ENCODE results near the gene IDS.
"Not testable (repeated sequence)": the region's sequence is repeated elsewhere in the genome, so short reads cannot be mapped to it uniquely, and the experiment has no call there.

Gene IDS

GRCh38 chrX:149504915-149505651 lies at the start of gene IDS:
TSS of gene IDS (minus strand) at chrX:149505306. CDS start at chrX:149505137, 169 bp downstream.
- DNase-seq: peak; percentile 44 to 73 (median 70)

GRCh38 chrX:149551939-149552248 lies 46.8 kb upstream of the IDS start:
- not testable (repeated sequence) for DNase-seq

- not testable (repeated sequence) for DNase-seq
Measured at GRCh38 chrX:149551245-149551938, 46.3 kb upstream of the IDS start.

GRCh38 chrX:149550454-149550853 lies 45.3 kb upstream of the IDS start:
- DNase-seq: not testable (repeated sequence)

DNA sequence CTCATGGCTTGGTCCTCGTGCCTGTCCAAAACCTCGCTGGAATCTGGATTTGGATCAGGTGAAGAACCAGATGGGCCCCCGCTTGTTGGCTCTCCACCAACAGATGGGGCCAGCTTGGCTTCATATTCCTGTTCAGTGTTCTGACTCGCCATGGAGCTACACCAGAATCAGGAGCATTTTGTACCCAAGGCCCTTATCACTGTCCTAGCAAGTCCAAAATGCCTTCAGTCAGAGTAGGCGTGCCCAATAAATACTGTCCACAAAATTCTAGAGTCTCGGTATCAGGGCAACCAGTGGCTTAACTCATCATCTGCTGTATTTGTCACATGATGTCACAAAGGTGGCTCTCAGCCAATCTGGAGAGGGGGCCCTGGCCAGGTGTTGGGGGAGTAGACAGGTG lies 44.6 kb upstream of the IDS start, which contains the start of gene HSFX3:
TSS of gene HSFX3 (minus strand) at position 224 of the 400 bp plus-strand sequence. CDS start at position 152, 72 bp downstream.
- DNase-seq: not testable (repeated sequence)

GRCh38 chrX:149547782-149548181 lies 42.7 kb upstream of the IDS start:
- DNase-seq: not testable (repeated sequence)

- DNase-seq: not testable (repeated sequence)
Measured at GRCh38 chrX:149546962-149547361, 41.9 kb upstream of the IDS start.

DNA sequence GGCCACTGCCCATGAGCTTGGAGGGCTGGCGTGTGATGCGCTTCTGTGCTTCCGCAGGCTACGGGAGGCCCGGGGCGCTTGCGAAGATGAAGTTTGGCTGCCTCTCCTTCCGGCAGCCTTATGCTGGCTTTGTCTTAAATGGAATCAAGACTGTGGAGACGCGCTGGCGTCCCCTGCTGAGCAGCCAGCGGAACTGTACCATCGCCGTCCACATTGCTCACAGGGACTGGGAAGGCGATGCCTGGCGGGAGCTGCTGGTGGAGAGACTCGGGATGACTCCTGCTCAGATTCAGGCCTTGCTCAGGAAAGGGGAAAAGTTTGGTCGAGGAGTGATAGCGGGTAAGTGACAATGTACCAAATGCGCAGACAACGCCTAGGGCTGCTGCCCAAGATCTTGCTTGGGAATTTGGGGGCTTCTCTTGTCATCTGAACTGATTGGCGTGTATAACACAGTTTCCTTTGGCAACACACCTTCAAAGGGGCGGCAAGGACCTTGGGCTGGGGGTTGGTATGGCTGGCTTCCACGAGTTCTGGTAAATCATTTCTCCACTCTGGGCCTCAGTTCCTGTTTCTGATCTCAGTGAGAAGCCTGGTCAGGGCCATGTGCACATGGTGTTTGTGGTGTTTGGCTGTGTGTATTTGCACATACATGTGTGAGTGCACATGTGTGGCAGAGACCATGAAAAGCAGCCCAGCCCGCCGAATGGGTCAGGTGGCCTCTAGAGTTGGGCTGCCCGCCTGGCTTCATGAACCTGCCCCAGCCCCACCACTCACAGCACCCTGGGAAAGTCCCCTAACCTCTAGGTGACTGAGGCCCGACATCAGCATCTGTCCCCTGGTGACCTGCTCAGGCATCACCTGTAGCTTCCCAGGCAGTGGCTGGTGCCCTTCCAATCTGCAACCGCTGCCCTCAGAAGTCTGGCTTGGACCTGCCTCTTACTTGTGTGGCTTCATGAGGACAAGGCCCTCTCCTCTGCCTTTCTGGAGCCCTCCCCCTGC lies 40.7 kb upstream of the IDS start:
- not testable (repeated sequence) for DNase-seq

DNA sequence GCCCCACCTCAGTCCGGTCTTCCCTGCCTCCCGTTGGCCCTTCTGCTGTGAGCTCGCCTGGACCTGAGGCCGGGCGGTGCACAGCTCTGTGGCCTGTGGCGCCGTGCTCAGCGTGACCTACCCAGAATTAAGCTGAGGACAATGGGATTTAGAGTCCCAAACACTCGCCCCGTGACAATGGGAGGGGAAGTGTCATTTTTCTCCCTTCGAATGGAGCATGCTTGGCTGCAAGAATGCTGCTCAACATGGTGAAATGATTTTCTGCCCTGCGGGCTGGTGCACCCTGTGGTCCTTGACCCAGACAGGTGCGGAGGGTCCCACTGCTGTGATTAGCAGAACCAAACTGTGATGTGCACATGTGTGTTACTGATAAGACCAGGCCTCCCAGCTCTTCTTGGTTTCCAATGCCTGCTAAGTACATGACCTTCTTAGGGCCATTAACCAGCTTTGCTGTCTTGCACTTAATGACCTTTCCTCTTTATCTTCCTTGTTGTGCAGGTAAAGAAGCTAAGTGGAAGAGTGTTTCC lies 36.5 kb upstream of the IDS start:
- DNase-seq: no peak

DNA sequence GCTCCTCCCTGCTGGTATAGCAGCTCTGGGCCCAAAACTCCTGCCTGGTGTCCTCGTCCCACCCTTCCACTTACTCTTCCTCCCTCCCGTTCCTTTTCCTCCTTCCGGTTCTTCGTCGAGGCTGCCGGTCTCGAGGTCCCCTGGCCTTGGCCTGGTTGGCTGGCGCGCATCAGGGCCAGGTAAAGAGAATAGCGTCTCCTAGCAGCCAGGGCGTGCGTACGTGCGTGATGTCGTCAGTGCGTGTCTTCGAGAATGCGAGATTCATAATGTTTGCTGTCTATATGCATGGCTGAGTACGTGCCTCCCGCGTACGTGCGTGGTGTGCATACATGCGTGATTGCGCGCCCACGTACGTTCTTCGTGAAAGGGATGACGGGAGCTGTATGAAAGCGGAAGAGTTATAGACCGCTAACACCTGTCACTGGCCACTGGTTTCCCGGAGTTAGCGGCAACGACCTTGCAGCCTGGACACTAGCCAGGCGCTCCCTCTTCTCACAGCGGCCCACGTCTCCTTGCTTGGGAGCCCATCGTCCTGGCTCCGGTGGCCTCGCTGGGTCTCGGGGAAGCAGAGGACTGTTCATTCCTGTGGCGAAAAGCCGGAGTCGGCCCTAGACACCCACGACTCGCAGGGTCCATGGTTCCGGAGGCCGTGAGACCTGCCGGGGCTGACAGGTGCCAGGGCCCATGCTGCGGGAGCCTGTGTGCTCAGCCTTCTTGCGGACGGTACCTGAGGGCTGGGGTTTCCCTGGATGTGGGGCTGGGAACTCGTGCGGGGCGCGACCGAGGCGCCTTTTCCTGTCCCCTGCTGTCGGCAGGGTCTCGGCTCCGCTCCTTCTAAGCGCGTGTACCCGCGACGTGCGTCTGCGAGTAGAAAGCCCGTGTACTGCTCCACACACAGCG lies 35.8 kb upstream of the IDS start, which contains the start of gene EOLA1:
TSS of gene EOLA1 (plus strand) at position 392 of the 900 bp plus-strand sequence. CDS start 4,619 bp downstream, outside the sequence.
- DNase-seq: peak; percentile 62 to 82 (median 78)

DNA sequence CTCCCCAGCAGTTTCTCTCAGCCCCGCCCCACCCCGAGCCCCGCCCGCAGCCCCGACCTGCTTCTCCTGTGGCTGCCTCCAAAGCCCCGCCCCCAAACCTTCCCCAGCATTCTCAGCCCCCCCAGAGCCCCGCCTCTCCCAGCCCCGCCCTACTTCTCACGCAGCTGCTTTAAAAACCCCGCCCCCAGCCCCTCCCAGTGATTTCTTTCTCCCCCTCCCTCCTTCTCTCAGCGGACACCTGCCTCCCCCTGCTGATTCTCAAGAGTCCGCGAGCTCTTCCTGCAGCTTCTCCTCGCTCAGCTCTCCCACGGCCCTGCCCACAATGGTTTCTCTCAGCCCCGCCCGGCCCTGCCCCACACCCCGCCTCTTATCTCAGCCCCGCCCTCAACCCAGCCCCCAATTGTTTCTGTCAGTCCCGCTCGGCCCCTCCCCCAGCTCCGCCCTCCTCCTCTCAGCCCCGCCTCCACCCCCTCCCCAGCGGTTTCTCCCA lies 35.1 kb upstream of the IDS start:
- peak; percentile 75 to 90 (median 84) for DNase-seq

- DNase-seq: peak; percentile 38 to 70 (median 62)
Measured at GRCh38 chrX:149539283-149540130, 34.4 kb upstream of the IDS start.

GRCh38 chrX:149537474-149537873 lies 32.4 kb upstream of the IDS start:
- DNase-seq: not testable (repeated sequence)

- DNase-seq: not testable (repeated sequence)
Measured at GRCh38 chrX:149534926-149535602, 30.0 kb upstream of the IDS start.

GRCh38 chrX:149533999-149534398 lies 28.9 kb upstream of the IDS start:
- DNase-seq: not testable (repeated sequence)

DNA sequence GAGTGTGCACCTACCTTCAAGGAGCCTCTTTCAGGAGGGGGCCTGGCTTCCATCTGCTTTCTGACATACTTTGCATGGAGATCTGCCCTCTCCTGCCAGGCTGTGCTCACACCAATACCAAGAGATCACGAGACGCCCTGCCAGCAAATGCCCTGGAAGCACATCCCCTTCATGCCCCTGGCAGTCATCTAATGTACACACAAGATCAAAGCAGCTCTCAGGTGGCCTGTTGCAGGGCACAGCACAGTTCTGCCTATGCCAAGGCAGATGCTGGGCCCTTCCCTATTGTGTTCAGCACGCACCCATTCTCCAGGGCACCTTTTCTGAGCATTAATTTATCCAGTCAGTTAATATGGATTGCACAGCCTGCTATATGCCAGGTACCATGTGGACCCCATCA lies 27.8 kb upstream of the IDS start:
- DNase-seq: not testable (repeated sequence)

- DNase-seq: no peak
Measured at GRCh38 chrX:149531599-149531998, 26.5 kb upstream of the IDS start.

DNA sequence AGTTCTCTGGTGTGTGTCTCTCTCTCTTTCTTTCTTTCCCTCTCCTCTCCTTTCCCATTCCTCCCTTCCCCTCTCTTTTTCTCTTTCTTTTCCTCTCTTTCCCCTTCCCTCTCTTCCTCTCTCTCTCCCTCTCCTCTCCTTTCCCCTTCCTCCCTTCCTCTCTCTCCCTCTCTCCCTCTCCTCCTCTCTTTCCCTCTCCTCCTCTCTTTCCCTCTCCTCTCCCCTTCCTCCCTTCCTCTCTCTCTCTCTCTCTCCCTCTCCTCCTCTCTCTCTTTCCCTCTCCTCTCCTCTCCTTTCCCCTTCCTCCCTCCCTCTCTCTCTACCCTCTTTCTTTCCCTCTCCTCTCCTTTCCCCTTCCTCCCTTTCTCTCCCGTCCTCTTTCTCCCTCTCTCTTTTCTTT lies 23.3 kb upstream of the IDS start:
- DNase-seq: no peak

- peak in 1 of 4 experiments; percentile 3 for DNase-seq
Measured at GRCh38 chrX:149527705-149528104, 22.6 kb upstream of the IDS start.
